SK-N-SH (cell line): ENCODE data around the gene ITGB8.

ENCODE experiments used
- CTCF ChIP-seq: fragments of 200-600 bp; sonication (generic); IDR thresholded peaks from 2 replicates; pipeline ENCODE4 v1.6.1; 2017; ENCODE audit warnings: antibody characterized with exemption, mild to moderate bottlenecking, moderate library complexity
- ELF1 ChIP-seq: IDR thresholded peaks from 2 replicates; pipeline ENCODE4 v1.4.0; 2012
- EZH2phosphoT487 ChIP-seq: fragments of 200-600 bp; sonication (generic); IDR thresholded peaks from 2 replicates; pipeline ENCODE4 v1.6.1; 2017; ENCODE audit warnings: low read depth, mixed run types, mild to moderate bottlenecking, antibody characterized with exemption, moderate library complexity, borderline replicate concordance
- GABPA ChIP-seq: IDR thresholded peaks from 2 replicates; pipeline ENCODE4 v1.4.0; 2012; ENCODE audit warnings: low read depth, mild to moderate bottlenecking
- TAF1 ChIP-seq: IDR thresholded peaks from 2 replicates; pipeline ENCODE4 v1.6.1; 2012; ENCODE audit warnings: low read depth, mild to moderate bottlenecking, low read length, moderate library complexity, borderline replicate concordance
- TF ChIP-seq, protein P1 (sequence below): IDR thresholded peaks from 2 replicates; pipeline ENCODE4 v1.4.0; 2012; ENCODE audit warnings: low read depth

- no peak for TF ChIP-seq CTCF
- no peak for TF ChIP-seq TAF1
- no peak for TF ChIP-seq GABPA
- no peak for TF ChIP-seq EZH2phosphoT487
- TF ChIP-seq, protein P1, sequence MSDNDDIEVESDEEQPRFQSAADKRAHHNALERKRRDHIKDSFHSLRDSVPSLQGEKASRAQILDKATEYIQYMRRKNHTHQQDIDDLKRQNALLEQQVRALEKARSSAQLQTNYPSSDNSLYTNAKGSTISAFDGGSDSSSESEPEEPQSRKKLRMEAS: no peak
- no peak for TF ChIP-seq ELF1
Observed at GRCh38 chr7:20447021-20447650, 116.4 kb downstream of the ITGB8 start.
